GM19328 (cell line): ENCODE measurements around the gene MMP11.

Source experiments
- ATAC-seq: cut with Tn5 transposase; IDR thresholded peaks from one replicate; pipeline ENCODE4 v1.9.1; 2021; ENCODE audit warnings: mild to moderate bottlenecking, moderate library complexity; ENCODE audit not compliant: unreplicated experiment

Gene MMP11

GRCh38 chr22:23828800-23829680 lies 56.4 kb downstream of the MMP11 start:
- ATAC-seq, result no peak

DNA sequence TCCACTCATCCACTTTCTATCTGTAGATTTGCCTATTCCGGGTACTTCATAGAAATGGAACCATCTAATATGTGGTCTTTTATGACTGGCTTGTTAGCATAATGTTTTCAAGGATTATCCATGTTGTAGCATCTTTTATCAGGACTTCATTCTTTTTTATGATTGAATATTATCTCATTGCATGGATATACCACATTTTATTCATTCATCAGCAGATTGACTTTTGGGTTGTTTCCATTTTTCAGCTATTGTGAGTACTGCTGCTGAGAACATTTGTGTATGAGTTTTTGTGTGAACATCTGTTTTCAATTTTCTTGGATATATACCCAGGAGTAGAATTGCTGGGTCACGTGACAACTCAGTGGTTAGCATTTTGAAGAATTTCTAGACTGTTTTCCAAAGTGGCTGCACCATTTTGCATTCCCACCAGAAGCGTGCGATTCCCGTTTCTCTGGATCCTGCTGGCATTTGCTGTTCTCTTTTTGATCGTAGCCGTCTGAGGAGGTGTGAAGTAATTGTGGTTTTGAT lies 57.3 kb downstream of the MMP11 start:
- no peak for ATAC-seq

- ATAC-seq, result no peak
Observed at GRCh38 chr22:23831261-23831660, 58.6 kb downstream of the MMP11 start.

GRCh38 chr22:23831781-23832180 lies 59.1 kb downstream of the MMP11 start:
- ATAC-seq, result no peak

DNA sequence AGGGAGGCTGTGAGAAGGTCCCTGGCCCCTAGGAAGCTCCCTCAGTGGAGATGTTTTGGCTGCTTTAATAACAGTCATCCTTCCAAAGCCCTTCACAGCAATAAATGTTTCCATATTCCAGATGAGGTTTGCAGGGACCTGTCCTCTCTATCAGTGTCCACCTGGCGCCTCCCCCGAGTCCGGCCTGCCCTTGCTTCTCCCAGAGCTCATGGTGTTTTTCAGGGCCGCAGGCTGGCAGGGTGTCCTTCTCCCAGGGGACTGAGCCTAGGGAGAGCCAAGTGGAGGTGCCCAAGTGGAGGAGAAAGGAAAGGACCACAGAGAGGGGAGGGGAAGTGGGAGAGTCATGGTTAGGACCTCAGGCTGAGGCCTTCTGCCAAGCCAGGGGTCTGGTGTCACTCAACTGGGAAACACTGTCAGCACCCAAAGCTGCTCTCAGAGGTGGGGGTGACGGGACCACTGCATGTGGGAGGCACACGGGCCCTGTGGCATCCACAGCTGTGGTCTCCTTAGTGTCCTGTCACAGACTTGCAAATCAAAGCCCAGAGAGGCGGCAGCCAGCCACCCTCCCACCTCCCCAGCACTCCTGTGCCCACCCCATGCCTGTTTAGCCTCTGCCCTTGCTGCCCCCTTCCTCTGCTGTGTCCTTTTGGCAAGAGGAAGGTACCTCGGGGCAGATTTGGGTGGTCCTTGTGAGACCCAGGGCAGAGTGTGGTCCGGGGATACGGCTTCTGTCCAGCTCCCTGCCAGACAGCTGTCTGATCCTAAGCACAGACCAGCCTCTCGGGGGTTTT lies 59.8 kb downstream of the MMP11 start:
- ATAC-seq, result no peak

DNA sequence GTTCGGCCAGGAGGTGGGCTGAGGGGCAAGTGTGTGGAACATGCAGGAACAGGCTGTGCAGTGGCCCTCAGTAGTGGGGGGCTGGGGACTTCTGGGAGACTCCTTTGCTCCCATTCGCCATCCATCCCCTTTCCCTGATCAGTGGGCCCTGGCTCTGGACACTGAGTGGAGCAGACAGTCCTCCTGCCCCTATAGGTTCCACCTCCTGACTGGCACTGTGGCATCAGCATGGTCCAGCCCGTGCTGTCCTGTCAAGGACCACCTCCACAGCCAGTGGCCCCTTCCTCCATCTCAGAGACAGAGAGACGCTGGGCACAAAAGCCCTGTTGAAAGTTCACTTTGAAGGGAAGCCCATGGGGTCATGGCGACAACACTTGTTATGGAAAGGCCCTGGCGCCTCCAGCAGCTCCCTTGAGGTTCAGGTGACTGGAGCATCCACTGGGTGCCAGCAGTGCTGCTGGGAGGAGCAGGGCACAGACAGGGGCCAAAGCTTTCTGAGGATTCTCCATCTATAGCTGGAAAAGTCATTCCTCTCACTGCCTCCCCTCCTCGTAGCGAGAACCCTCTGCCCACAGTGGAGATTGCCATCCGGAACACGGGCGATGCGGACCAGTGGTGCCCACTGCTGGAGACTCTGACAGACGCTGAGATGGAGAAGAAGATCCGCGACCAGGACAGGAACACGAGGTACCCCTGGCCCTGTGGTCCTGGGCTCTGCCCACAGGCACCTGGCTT lies 60.5 kb downstream of the MMP11 start:
- no peak for ATAC-seq
